Neural progenitor cell (in vitro differentiated cells): ENCODE measurements around the gene KCNT1. TPM values are rescaled to one million over a fixed set of nuclear protein-coding genes. Genes with fewer than 3 reads are reported as not detected.

Experiments
- DNase-seq: peaks from one replicate; pipeline ENCODE4 v3.0.0-alpha.2; 2016; ENCODE audit warnings: low spot score
- H2AFZ ChIP-seq: fragments of 200-600 bp; sonication (generic); replicated peaks from 2 replicates; pipeline ENCODE4 v1.6.1; 2016; ENCODE audit warnings: antibody characterized with exemption
- H3F3A ChIP-seq: fragments of 200-600 bp; sonication (generic); 2 replicates; pipeline ENCODE4 v1.6.1; 2016; ENCODE audit warnings: antibody characterized with exemption, low read depth
- H3K27ac ChIP-seq: fragments of 200-600 bp; sonication (generic); 2 replicates; pipeline ENCODE4 v1.5.1; 2016; ENCODE audit warnings: mild to moderate bottlenecking
- H3K27me3 ChIP-seq: fragments of 200-600 bp; sonication (generic); 2 replicates; pipeline ENCODE4 v1.6.1; 2016; ENCODE audit warnings: mild to moderate bottlenecking, moderate library complexity
- H3K36me3 ChIP-seq: fragments of 200-600 bp; sonication (generic); 2 replicates; pipeline ENCODE4 v1.5.1; 2016
- H3K4me1 ChIP-seq: fragments of 200-600 bp; sonication (generic); 2 replicates; pipeline ENCODE4 v1.6.1; 2016; ENCODE audit warnings: mixed run types
- H3K4me2 ChIP-seq: fragments of 200-600 bp; sonication (generic); 2 replicates; pipeline ENCODE4 v1.6.1; 2016
- H3K4me3 ChIP-seq: fragments of 200-600 bp; sonication (generic); 2 replicates; pipeline ENCODE4 v1.5.1; 2016
- H3K79me2 ChIP-seq: fragments of 200-600 bp; sonication (generic); 2 replicates; pipeline ENCODE4 v1.6.1; 2016; ENCODE audit warnings: low read depth
- H3K9ac ChIP-seq: fragments of 200-600 bp; sonication (generic); 2 replicates; pipeline ENCODE4 v1.6.1; 2016
- H3K9me3 ChIP-seq: fragments of 200-600 bp; sonication (generic); 2 replicates; pipeline ENCODE4 v1.5.1; 2016; ENCODE audit warnings: low read depth
- H4K20me1 ChIP-seq: fragments of 200-600 bp; sonication (generic); 2 replicates; pipeline ENCODE4 v1.6.1; 2016; ENCODE audit warnings: low read depth
- H3K27ac Mint-ChIP-seq: 3 replicates; pipeline ENCODE4 v1.8.0; 2021; ENCODE audit warnings: mixed read lengths
- H3K27me3 Mint-ChIP-seq: 2 replicates; pipeline ENCODE4 v1.8.0; 2022; ENCODE audit warnings: low read depth, mild to moderate bottlenecking, inconsistent platforms, moderate library complexity, mixed read lengths; ENCODE audit not compliant: insufficient read depth
- H3K36me3 Mint-ChIP-seq: 3 replicates; pipeline ENCODE4 v1.8.0; 2021; ENCODE audit warnings: mixed read lengths
- H3K4me1 Mint-ChIP-seq: 3 replicates; pipeline ENCODE4 v1.8.0; 2021; ENCODE audit warnings: mixed read lengths
- H3K4me3 Mint-ChIP-seq: 3 replicates; pipeline ENCODE4 v1.8.0; 2021; ENCODE audit warnings: mild to moderate bottlenecking, moderate library complexity, mixed read lengths
- H3K9me3 Mint-ChIP-seq: 3 replicates; pipeline ENCODE4 v1.8.0; 2020; ENCODE audit warnings: mixed read lengths
- CTCF ChIP-seq: fragments of 200-600 bp; sonication (generic); IDR thresholded peaks from 2 replicates; pipeline ENCODE4 v1.5.1; 2017; ENCODE audit warnings: antibody characterized with exemption, mild to moderate bottlenecking
- EZH2 ChIP-seq: fragments of 200-600 bp; sonication (generic); IDR thresholded peaks from 2 replicates; pipeline ENCODE4 v1.6.1; 2017; ENCODE audit warnings: antibody characterized with exemption, mild to moderate bottlenecking, moderate library complexity
- EZH2phosphoT487 ChIP-seq: fragments of 200-600 bp; sonication (generic); IDR thresholded peaks from 2 replicates; pipeline ENCODE4 v1.6.1; 2017; ENCODE audit warnings: antibody characterized with exemption
- total RNA-seq: library from RNA; depleted of rRNA; stranded (reverse); fragments of >200 nt; gene quantifications from 2 replicates; pipeline ENCODE4 v1.2.3, GENCODE V29; 2015; ENCODE audit warnings: low replicate concordance

KCNT1 gene
- total RNA-seq, 1 donor from 2014 or later = not detected

DNA sequence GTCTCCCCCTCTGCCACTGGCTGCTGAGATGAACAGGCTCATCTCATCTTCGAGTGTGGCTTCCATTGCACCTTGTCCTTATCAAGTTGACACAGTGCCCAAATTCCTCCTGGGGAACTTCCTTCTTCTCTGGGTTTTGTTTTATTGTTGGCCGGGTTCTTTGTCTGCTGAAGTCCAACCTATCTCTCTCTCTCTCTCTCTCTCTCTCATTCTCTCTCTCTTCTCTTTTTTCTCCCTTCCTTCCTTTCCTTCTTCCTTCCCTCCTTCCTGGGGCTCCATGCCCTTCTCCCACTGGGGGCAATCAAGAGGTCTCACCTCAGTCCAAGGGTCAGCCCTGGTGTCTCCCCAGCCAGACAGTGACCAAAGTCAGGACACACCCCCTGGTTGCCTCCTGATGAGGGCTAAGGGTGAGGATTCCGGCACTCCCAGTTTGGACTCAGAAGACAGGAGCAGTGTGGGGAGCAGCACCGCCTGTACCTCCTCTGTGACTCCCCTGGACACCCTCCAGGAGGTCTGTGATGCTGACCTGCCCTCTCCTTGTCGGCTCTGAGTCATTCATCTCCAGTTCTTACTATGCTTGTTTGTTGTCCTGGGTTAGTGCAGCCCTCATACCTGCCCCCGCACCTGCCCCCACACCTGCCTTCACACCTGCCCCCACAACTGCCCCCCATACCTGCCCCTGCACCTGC lies 30.7 kb downstream of the KCNT1 start:
- H3K27ac Mint-ChIP-seq = no peak overlapping the region
- Histone ChIP-seq H3K4me1 (no peaks in the 10 kb centered on the region), H3F3A (peaks cover 2% of the 10 kb centered on the region), H3K79me2 (no peaks in the 10 kb centered on the region), H2AFZ (no peak overlapping the region), H3K9ac (no peak overlapping the region), H3K4me2 (no peak overlapping the region), H3K4me3 (no peak overlapping the region), H3K36me3 (no peaks in the 10 kb centered on the region), H3K9me3 (no peaks in the 10 kb centered on the region), H3K27ac (no peak overlapping the region), H4K20me1 (no peaks in the 10 kb centered on the region), H3K27me3 (peaks cover 24% of the 10 kb centered on the region)
- peaks cover 19% of the 10 kb centered on the region for H3K9me3 Mint-ChIP-seq
- H3K4me3 Mint-ChIP-seq = no peak overlapping the region
- peaks cover 26% of the 10 kb centered on the region for H3K27me3 Mint-ChIP-seq
- no peak for DNase-seq
- TF ChIP-seq EZH2 = no peak
- no peak for TF ChIP-seq EZH2phosphoT487
- no peak for TF ChIP-seq CTCF
- H3K4me1 Mint-ChIP-seq = peaks cover 2% of the 10 kb centered on the region
- no peaks in the 10 kb centered on the region for H3K36me3 Mint-ChIP-seq

DNA sequence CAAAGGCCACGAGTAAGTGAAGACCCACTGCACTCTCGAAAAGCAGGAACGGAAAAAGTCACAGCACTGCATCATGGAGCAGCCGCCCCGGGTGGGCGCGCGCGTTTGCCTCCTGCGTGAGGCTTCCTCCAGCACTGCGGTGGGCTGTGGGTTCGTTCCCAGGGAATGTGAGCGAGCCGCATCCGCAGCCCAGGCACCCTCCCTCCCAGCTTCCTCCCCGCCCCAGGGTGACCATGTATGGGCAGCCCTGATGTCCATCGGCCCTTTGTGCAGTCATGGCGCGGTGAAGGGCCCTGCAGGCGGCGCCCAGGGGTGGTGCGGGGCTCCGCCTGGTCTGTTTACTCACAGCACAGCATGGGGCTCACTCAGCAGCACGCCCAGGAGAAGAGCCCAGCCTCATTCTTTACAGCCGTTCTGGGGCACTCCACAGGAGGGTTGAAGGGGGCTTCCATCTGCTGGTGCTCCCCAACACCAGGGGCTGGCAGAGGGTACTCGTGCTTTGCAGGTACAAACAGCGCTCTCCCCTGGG lies 32.7 kb downstream of the KCNT1 start:
- Histone ChIP-seq H3K9ac (no peak overlapping the region), H3K79me2 (no peaks in the 10 kb centered on the region), H3K27me3 (peaks cover 24% of the 10 kb centered on the region), H3K4me1 (no peaks in the 10 kb centered on the region), H2AFZ (no peak overlapping the region), H3K36me3 (no peaks in the 10 kb centered on the region), H3F3A (peaks cover 2% of the 10 kb centered on the region), H3K4me3 (no peak overlapping the region), H3K27ac (no peak overlapping the region), H3K4me2 (no peak overlapping the region), H4K20me1 (no peaks in the 10 kb centered on the region), H3K9me3 (no peaks in the 10 kb centered on the region)
- H3K9me3 Mint-ChIP-seq = peaks cover 19% of the 10 kb centered on the region
- no peak for TF ChIP-seq CTCF
- TF ChIP-seq EZH2 = no peak
- no peak for TF ChIP-seq EZH2phosphoT487
- H3K4me3 Mint-ChIP-seq = peak overlapping the region; percentile 30
- no peak overlapping the region for H3K27ac Mint-ChIP-seq
- H3K4me1 Mint-ChIP-seq = peaks cover 2% of the 10 kb centered on the region
- no peak for DNase-seq
- peaks cover 28% of the 10 kb centered on the region for H3K27me3 Mint-ChIP-seq
- no peaks in the 10 kb centered on the region for H3K36me3 Mint-ChIP-seq

DNA sequence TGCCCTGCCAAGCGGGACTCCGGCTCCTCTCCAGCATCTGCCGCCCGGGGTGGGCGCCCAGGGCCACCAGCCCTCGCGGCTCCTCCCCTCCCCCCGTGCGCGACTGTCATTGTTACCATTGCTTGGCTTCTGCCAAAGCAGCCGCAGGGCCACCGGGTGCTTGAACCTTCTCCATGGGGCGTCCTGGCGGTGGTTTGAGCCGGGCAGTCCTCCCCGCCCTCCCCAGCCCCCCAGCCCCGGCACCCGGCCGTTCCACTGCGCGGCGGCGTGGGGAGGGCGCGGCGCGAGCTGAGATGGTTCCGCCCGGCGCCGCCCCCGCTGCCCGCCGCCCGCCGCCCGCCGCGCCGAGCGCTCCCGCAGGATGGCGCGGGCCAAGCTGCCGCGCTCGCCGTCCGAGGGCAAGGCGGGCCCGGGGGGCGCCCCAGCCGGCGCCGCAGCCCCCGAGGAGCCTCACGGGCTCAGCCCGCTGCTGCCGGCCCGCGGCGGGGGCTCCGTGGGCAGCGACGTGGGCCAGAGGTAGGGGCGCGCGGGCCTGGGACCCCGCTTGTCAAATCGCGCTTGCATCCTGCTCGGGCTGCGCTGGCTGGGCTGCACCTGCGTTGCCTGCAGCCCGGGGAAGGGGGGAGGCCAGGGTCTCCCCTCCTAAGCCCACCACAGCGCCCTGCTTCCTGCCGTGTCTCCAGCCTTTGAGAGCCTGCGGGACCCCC lies 34.4 kb downstream of the KCNT1 start:
- H3K4me1 Mint-ChIP-seq = peaks cover 2% of the 10 kb centered on the region
- H3K4me2 ChIP-seq = peak overlapping the region; percentile 77
- H3K27ac ChIP-seq = no peak overlapping the region
- peak; percentile 50 for DNase-seq
- H3K27me3 Mint-ChIP-seq = peaks cover 22% of the 10 kb centered on the region
- no peaks in the 10 kb centered on the region for H4K20me1 ChIP-seq
- H3K9me3 ChIP-seq = no peaks in the 10 kb centered on the region
- H3K9ac ChIP-seq = no peak overlapping the region
- H3F3A ChIP-seq = peaks cover 2% of the 10 kb centered on the region
- H3K36me3 ChIP-seq = no peaks in the 10 kb centered on the region
- H3K9me3 Mint-ChIP-seq = peaks cover 12% of the 10 kb centered on the region
- H3K4me3 Mint-ChIP-seq = no peak overlapping the region
- no peaks in the 10 kb centered on the region for H3K79me2 ChIP-seq
- H3K27me3 ChIP-seq = peaks cover 24% of the 10 kb centered on the region
- H3K4me1 ChIP-seq = no peaks in the 10 kb centered on the region
- H3K27ac Mint-ChIP-seq = no peak overlapping the region
- no peaks in the 10 kb centered on the region for H3K36me3 Mint-ChIP-seq
- H3K4me3 ChIP-seq = peak overlapping the region; percentile 38
- no peak overlapping the region for H2AFZ ChIP-seq
- TF ChIP-seq EZH2 (no peak), EZH2phosphoT487 (no peak), CTCF (no peak)
